PC-9 (cell line): ENCODE measurements around the gene CFAP61. TPM values are rescaled to one million over a fixed set of nuclear protein-coding genes. Genes with fewer than 3 reads are reported as not detected.

Source experiments
- BruUV-seq: library from RNA; stranded (reverse); fragments of 400-500 nt; replicated peaks from 2 replicates; lab custom pipeline; 2021; lab: Mats Ljungman, UMichigan
- CTCF ChIA-PET: fragments of 300-600 bp; sonication (Branson Sonifier 250); formaldehyde crosslinking; loops from one replicate; lab custom pipeline; 2022; ENCODE audit warnings: antibody characterized with exemption; lab: Charles Lee
- POLR2A ChIA-PET: fragments of 300-600 bp; sonication (Branson Sonifier 250); formaldehyde crosslinking; loops from one replicate; lab custom pipeline; 2022; ENCODE audit warnings: antibody characterized with exemption; ENCODE audit not compliant: unreplicated experiment; lab: Charles Lee
- DNase-seq, 2 experiments: peaks; one replicate each; pipeline versions ENCODE4 v3.0.0 to v3.0.0-alpha.2; 2015 to 2022; ENCODE audit warnings: mixed read lengths in 1 of 2
- H2AFZ ChIP-seq: fragments of 200-600 bp; sonication (generic); 2 replicates; pipeline ENCODE4 v1.8.1; 2017; ENCODE audit warnings: antibody characterized with exemption
- H3F3A ChIP-seq: fragments of 200-600 bp; sonication (generic); 2 replicates; pipeline ENCODE4 v1.8.1; 2017; ENCODE audit warnings: antibody characterized with exemption, mild to moderate bottlenecking, low read depth; ENCODE audit not compliant: insufficient read depth
- H3K27ac ChIP-seq: fragments of 200-600 bp; sonication (generic); 2 replicates; pipeline ENCODE4 v1.6.1; 2016; ENCODE audit warnings: mixed run types
- H3K27me3 ChIP-seq: fragments of 200-600 bp; sonication (generic); 2 replicates; pipeline ENCODE4 v1.6.1; 2016; ENCODE audit warnings: low read depth, mixed run types; ENCODE audit not compliant: insufficient read depth
- H3K36me3 ChIP-seq: fragments of 200-600 bp; sonication (generic); 2 replicates; pipeline ENCODE4 v1.6.1; 2016; ENCODE audit warnings: low read depth, mixed run types
- H3K4me1 ChIP-seq: fragments of 200-600 bp; sonication (generic); replicated peaks from 2 replicates; pipeline ENCODE4 v1.6.1; 2016; ENCODE audit warnings: mixed run types; ENCODE audit not compliant: insufficient read depth
- H3K4me2 ChIP-seq: fragments of 200-600 bp; sonication (generic); 2 replicates; pipeline ENCODE4 v1.6.1; 2017; ENCODE audit warnings: mixed run types
- H3K4me3 ChIP-seq: fragments of 200-600 bp; sonication (generic); 2 replicates; pipeline ENCODE4 v1.6.1; 2016; ENCODE audit warnings: mixed run types
- H3K79me2 ChIP-seq: fragments of 200-600 bp; sonication (generic); 2 replicates; pipeline ENCODE4 v1.6.1; 2017; ENCODE audit warnings: low read depth, mixed run types
- H3K9me2 ChIP-seq: fragments of 200-600 bp; sonication (generic); 2 replicates; pipeline ENCODE4 v1.8.1; 2017; ENCODE audit warnings: mild to moderate bottlenecking; ENCODE audit not compliant: insufficient read depth
- H3K9me3 ChIP-seq: fragments of 200-600 bp; sonication (generic); 2 replicates; pipeline ENCODE4 v1.8.1; 2016; ENCODE audit warnings: low read depth; ENCODE audit not compliant: insufficient read depth
- H4K20me1 ChIP-seq: fragments of 200-600 bp; sonication (generic); 2 replicates; pipeline ENCODE4 v1.8.1; 2017; ENCODE audit not compliant: insufficient read depth
- EZH2 ChIP-seq: fragments of 200-600 bp; sonication (generic); IDR thresholded peaks from 2 replicates; pipeline ENCODE4 v1.8.0; 2017; ENCODE audit warnings: antibody characterized with exemption, low read depth
- intact Hi-C: fragments of 100-400 bp; cut with micrococcal nuclease; formaldehyde crosslinking; loops from one replicate; pipeline ENCODE4 v1.10.0; 2022; ENCODE audit not compliant: unreplicated experiment
- total RNA-seq: library from RNA; stranded (reverse); gene quantifications from 2 replicates; pipeline ENCODE4 v1.2.3, GENCODE V29; 2021
- TF ChIP-seq, protein P1 (sequence below): fragments of 200-600 bp; sonication (generic); conservative IDR thresholded peaks from 2 replicates; pipeline ENCODE4 v1.6.1; 2017; ENCODE audit warnings: mixed run types, antibody characterized with exemption, mild to moderate bottlenecking, moderate library complexity

The CFAP61 gene
- total RNA-seq, 1 experiment from 2014 or later, result 2.6 TPM

DNA sequence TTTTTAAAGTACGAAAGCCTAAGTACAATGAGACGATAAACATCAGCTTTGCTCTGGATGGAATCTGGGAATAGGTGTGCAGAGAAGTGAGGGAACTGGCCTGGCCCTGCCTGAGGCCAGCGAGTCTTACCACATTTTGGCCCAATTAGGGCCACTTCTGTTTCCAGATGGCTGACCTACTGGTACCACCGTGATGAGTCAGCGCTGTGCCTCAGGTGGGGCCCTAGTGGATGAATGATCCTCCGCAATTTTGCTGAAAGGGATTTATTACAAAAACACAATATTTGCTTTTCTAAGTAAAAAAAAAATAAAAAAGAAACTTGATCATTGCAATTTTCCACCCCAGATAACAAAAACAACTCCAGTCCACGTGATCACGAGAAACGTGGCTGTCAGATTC, 338.1 kb downstream of the CFAP61 start:
- ChIA-PET CTCF (no interaction called here), POLR2A (no interaction called here)
- intact Hi-C loops, result no loop called here
- no peaks in the 10 kb centered on the region for H3K4me1 ChIP-seq
- H2AFZ ChIP-seq, result no peak overlapping the region
- H3K27ac ChIP-seq, result no peak overlapping the region
- TF ChIP-seq EZH2, result no peak
- TF ChIP-seq, protein P1, sequence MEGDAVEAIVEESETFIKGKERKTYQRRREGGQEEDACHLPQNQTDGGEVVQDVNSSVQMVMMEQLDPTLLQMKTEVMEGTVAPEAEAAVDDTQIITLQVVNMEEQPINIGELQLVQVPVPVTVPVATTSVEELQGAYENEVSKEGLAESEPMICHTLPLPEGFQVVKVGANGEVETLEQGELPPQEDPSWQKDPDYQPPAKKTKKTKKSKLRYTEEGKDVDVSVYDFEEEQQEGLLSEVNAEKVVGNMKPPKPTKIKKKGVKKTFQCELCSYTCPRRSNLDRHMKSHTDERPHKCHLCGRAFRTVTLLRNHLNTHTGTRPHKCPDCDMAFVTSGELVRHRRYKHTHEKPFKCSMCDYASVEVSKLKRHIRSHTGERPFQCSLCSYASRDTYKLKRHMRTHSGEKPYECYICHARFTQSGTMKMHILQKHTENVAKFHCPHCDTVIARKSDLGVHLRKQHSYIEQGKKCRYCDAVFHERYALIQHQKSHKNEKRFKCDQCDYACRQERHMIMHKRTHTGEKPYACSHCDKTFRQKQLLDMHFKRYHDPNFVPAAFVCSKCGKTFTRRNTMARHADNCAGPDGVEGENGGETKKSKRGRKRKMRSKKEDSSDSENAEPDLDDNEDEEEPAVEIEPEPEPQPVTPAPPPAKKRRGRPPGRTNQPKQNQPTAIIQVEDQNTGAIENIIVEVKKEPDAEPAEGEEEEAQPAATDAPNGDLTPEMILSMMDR, result no peak
- BruUV-seq, result no TSS peak
- no peak overlapping the region for H3K4me3 ChIP-seq
- H3K4me2 ChIP-seq, result no peak overlapping the region
- DNase-seq, result no peak
- no peaks in the 10 kb centered on the region for H3K36me3 ChIP-seq
- no peaks in the 10 kb centered on the region for H3K9me3 ChIP-seq
- H3F3A ChIP-seq, result no peaks in the 10 kb centered on the region
- H3K9me2 ChIP-seq, result no peaks in the 10 kb centered on the region
- no peaks in the 10 kb centered on the region for H4K20me1 ChIP-seq
- H3K79me2 ChIP-seq, result no peaks in the 10 kb centered on the region
- H3K27me3 ChIP-seq, result no peaks in the 10 kb centered on the region

DNA sequence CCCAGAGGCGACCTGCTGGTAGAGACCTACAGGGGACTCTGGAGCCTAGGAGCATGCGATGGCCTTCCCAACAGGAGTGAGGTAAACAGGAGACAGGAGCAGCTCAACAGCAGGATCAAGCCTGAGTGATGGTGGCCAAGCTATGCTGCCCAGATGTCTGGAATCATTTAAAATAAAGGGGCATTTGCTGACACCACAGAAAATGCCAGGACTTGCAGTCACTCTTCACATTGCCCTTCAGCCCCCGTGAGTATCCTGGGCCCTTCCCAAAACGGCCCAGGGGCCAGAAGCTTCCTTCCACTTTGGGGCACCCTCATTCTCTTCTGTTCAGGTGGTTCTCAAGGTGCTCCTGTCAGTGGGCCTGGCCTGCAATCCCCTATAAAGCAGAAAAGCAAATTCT, 338.8 kb downstream of the CFAP61 start:
- Histone ChIP-seq H4K20me1 (no peaks in the 10 kb centered on the region), H3K27me3 (no peaks in the 10 kb centered on the region), H2AFZ (no peak overlapping the region), H3K4me2 (no peak overlapping the region), H3K9me3 (no peaks in the 10 kb centered on the region), H3K4me1 (no peaks in the 10 kb centered on the region), H3K27ac (no peak overlapping the region), H3F3A (no peaks in the 10 kb centered on the region), H3K79me2 (no peaks in the 10 kb centered on the region), H3K4me3 (no peak overlapping the region), H3K36me3 (no peaks in the 10 kb centered on the region), H3K9me2 (no peaks in the 10 kb centered on the region)
- BruUV-seq, result no TSS peak
- POLR2A ChIA-PET, result no interaction called here
- CTCF ChIA-PET, result no interaction called here
- no peak for DNase-seq
- no peak for TF ChIP-seq EZH2
- TF ChIP-seq, protein P1, result no peak
- intact Hi-C loops, result no loop called here

DNA sequence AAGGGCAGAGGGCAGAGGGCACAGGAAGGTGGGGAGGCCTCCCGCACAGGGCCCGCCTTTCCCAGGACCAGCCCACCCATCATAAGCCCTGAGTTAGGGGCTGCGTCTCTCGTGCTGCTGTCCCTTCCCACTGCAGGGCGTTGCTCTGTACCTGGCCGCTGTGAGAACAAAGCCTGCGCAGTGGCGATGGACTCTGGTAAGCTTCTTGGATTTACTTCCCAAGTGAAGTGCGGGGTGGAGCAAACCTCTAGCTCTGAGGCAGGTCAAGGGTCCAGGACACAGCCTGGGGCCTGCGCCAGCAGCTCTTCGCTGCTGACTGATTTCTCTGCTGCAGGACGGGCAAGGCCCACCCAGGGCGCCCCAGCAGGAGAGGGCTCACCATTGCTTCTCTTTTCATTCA, 339.4 kb downstream of the CFAP61 start:
- Histone ChIP-seq H3K9me2 (no peaks in the 10 kb centered on the region), H3K4me3 (no peak overlapping the region), H3K27me3 (no peaks in the 10 kb centered on the region), H3K79me2 (no peaks in the 10 kb centered on the region), H3F3A (no peaks in the 10 kb centered on the region), H3K4me2 (no peak overlapping the region), H2AFZ (no peak overlapping the region), H4K20me1 (no peaks in the 10 kb centered on the region), H3K27ac (no peak overlapping the region), H3K9me3 (no peaks in the 10 kb centered on the region), H3K4me1 (no peaks in the 10 kb centered on the region), H3K36me3 (no peaks in the 10 kb centered on the region)
- intact Hi-C loops, result no loop called here
- BruUV-seq, result no TSS peak
- no peak for DNase-seq
- POLR2A ChIA-PET, result no interaction called here
- TF ChIP-seq EZH2, result no peak
- TF ChIP-seq, protein P1, result no peak
- CTCF ChIA-PET, result no interaction called here
